GM21619 (cell line): ENCODE data around the gene RFX2.

ENCODE experiments used
- ATAC-seq: cut with Tn5 transposase; IDR thresholded peaks from one replicate; pipeline ENCODE4 v1.9.1; 2021; ENCODE audit not compliant: unreplicated experiment

The RFX2 gene

GRCh38 chr19:5959260-5960004, 150.9 kb downstream of the RFX2 start:
- ATAC-seq: no peak

GRCh38 chr19:5958851-5959122, 151.5 kb downstream of the RFX2 start:
- ATAC-seq: no peak

GRCh38 chr19:5958074-5958850, 152.0 kb downstream of the RFX2 start:
- no peak for ATAC-seq

DNA sequence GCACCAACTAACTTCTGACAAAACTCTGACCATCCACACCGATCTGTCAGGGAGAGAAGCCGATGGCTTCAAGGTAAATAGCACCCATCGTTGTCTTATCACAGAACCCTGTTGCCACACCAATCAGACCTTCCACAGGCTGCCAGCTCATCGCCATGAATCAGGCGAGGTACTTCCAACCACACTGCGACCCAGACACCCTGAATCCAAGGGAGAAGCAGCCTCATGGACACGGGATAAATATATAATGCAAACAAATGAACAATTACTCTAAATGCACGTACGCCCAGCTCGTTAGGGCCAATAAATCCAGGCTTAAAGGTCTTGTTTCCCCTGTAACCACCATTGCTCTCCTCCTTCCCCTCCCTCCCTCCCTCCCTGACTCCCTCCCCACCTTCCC, 153.1 kb downstream of the RFX2 start:
- ATAC-seq: no peak

GRCh38 chr19:5956728-5957127, 153.6 kb downstream of the RFX2 start:
- no peak for ATAC-seq

- no peak for ATAC-seq
These were observed 154.0 kb downstream of the RFX2 start for GRCh38 chr19:5956323-5956722.

DNA sequence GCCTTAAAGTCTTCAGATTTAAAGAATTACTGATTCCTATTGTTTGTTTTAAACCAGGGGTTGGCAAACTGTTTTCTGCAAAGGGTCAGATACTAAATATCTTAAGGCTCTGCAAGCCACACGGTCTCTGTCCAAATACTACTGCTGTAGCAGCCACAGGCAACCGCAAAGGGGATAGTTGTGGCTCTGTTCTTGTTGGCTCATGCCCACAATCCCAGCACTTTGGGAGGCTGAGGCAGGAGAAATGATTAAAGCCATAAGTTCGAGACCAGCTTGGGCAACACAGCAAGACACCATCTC, 154.7 kb downstream of the RFX2 start:
- ATAC-seq: no peak

DNA sequence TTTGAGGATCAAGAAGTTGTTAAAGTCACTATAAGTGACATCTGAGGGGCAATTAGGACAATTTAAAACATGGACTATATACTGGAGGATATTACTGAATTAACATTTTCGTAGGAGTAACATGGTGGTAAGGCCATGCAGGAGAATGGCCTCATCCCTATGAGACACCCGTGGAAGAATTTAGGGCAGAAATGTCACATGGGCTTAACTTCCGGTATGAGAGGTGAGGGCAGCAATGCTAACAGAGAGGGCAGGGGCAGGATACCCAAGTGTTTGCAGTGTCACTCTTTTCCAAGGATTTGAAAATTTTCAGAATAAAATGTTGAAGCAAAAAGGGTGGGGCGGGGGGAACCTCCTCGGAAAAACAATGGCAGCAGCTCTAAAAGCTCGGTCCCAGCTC, 156.0 kb downstream of the RFX2 start:
- no peak for ATAC-seq

- no peak for ATAC-seq
These were observed 156.6 kb downstream of the RFX2 start for GRCh38 chr19:5953680-5954213.

GRCh38 chr19:5953030-5953589, 157.2 kb downstream of the RFX2 start:
- ATAC-seq: no peak

- no peak for ATAC-seq
These were observed 157.9 kb downstream of the RFX2 start for GRCh38 chr19:5952193-5953029.

DNA sequence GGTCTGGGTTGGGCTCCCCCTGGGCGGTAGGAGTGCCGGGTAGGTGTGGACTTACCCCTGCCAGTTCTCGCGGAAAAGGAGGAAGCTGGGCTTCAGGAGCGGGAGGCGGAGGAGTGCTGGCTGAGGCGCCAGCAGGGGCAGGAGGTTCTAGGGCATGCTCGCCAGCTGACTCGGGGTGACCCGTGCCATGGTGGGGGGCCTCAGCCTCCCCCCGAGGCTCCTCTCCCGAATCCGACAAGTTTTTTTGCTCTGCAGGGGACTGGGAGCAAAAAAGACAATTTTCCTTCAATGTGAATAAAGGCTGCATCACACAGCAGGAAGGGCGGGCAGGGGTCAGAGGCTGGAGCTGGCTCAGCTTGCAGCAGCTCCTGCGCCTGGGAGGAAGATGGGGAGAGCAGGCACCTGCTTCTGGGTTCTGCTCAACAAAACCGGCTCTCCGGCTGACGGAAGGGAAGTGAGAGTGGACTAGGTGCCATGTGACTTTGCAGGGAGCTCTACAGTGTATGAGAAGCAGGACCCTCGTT, 158.9 kb downstream of the RFX2 start:
- ATAC-seq: no peak

DNA sequence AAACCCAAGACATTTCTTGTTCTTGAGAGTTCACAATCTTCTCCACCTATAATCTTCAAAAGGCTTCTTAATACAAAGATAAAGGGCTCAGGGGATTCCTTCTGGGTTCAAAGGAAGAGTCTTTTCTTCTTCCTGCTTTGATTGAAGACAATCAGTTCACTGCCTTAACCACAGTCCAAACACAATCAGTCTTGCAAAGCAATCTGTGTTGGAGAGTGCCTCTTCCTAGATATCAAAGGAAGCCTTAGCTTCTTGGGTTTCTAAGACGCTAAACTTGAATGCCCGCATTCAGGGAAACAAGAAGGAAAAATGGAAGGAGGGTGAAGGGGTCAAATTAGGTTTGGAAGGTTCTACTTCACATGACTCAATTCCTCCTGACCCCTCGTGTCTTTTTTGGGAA, 159.6 kb downstream of the RFX2 start:
- ATAC-seq: no peak

- ATAC-seq: no peak
These were observed 160.5 kb downstream of the RFX2 start for GRCh38 chr19:5949792-5950305.

- ATAC-seq: no peak
These were observed 161.3 kb downstream of the RFX2 start for GRCh38 chr19:5948752-5949564.

DNA sequence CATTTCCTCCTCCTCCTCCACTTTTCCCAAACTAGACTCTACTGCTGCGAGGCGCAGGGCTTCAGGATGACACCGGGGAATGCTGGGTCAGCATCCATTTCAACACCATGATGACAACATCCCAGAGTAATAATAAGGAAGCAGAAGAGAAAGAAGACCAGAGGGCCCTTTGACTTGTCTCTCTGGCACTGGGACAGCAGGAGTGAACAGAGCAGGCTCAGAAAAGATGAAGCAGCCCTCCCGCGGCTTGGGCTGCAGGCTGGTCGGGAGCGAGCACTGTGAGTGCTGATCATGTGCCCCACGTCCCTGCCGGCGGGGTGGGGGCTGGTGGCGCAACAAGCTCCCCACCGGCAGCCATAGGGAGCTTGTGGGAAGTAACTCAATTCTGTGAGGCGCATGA, 162.9 kb downstream of the RFX2 start:
- ATAC-seq: no peak

DNA sequence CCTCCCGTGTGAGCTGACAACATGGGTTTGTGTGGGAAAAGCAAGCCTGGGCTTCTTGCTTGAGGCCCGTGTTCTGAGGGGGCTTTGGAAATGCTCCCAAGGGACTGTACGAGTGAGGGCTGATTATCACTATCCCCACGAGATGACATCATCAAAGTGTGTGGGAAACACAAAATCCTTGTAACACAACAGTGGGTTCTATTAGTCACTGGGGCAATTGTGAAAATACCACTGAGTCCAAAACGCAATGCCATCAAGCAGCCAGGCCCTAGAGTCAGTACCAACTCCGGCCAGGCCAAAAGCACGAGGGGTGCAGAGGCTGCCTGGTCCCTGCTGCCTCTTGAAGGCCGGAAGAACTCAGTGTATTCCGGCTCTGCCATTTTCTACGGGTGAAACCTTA, 166.7 kb downstream of the RFX2 start:
- ATAC-seq: no peak
